Hepatocyte (in vitro differentiated cells): ENCODE results near the gene TF. TPM values are rescaled to one million over a fixed set of nuclear protein-coding genes. Genes with fewer than 3 reads are reported as not detected.

Experiments used
- DNase-seq: peaks from one replicate; pipeline ENCODE4 v3.0.0-alpha.2; 2016; ENCODE audit warnings: low spot score
- H2AFZ ChIP-seq: fragments of 200-600 bp; sonication (generic); 2 replicates; pipeline ENCODE4 v1.6.0; 2016; ENCODE audit warnings: antibody characterized with exemption, mild to moderate bottlenecking
- H3K27ac ChIP-seq: fragments of 200-600 bp; sonication (generic); 2 replicates; pipeline ENCODE4 v1.5.1; 2016; ENCODE audit warnings: mild to moderate bottlenecking
- H3K27me3 ChIP-seq: fragments of 200-600 bp; sonication (generic); 2 replicates; pipeline ENCODE4 v1.6.1; 2016
- H3K36me3 ChIP-seq: fragments of 200-600 bp; sonication (generic); replicated peaks from 2 replicates; pipeline ENCODE4 v1.5.1; 2016; ENCODE audit warnings: low read depth; ENCODE audit not compliant: insufficient read depth
- H3K4me1 ChIP-seq: fragments of 200-600 bp; sonication (generic); 2 replicates; pipeline ENCODE4 v1.5.1; 2016; ENCODE audit warnings: mild to moderate bottlenecking, moderate library complexity; ENCODE audit not compliant: insufficient read depth
- H3K4me2 ChIP-seq: fragments of 200-600 bp; sonication (generic); 2 replicates; pipeline ENCODE4 v1.6.0; 2016
- H3K4me3 ChIP-seq: fragments of 200-600 bp; sonication (generic); 2 replicates; pipeline ENCODE4 v1.5.1; 2016; ENCODE audit warnings: mild to moderate bottlenecking
- H3K79me2 ChIP-seq: fragments of 200-600 bp; sonication (generic); 2 replicates; pipeline ENCODE4 v1.6.0; 2017; ENCODE audit warnings: mild to moderate bottlenecking
- H3K9me2 ChIP-seq: fragments of 200-600 bp; sonication (generic); replicated peaks from 2 replicates; pipeline ENCODE4 v1.6.0; 2017; ENCODE audit warnings: mild to moderate bottlenecking; ENCODE audit not compliant: insufficient read depth
- H3K9me3 ChIP-seq: fragments of 200-600 bp; sonication (generic); 2 replicates; pipeline ENCODE4 v1.5.1; 2016; ENCODE audit warnings: low read depth, mild to moderate bottlenecking
- H4K20me1 ChIP-seq: fragments of 200-600 bp; sonication (generic); 2 replicates; pipeline ENCODE4 v1.6.0; 2016; ENCODE audit warnings: mild to moderate bottlenecking; ENCODE audit not compliant: insufficient read depth, poor library complexity, severe bottlenecking
- CTCF ChIP-seq: fragments of 200-600 bp; sonication (generic); IDR thresholded peaks from 2 replicates; pipeline ENCODE4 v1.5.1; 2016; ENCODE audit warnings: antibody characterized with exemption, mild to moderate bottlenecking; ENCODE audit not compliant: poor library complexity
- EZH2 ChIP-seq: fragments of 200-600 bp; sonication (generic); IDR thresholded peaks from 2 replicates; pipeline ENCODE4 v1.6.1; 2016; ENCODE audit warnings: antibody characterized with exemption, mild to moderate bottlenecking, borderline replicate concordance
- EZH2phosphoT487 ChIP-seq: fragments of 200-600 bp; sonication (generic); IDR thresholded peaks from one replicate; pipeline ENCODE4 v1.6.1; 2018; ENCODE audit warnings: antibody characterized with exemption, mild to moderate bottlenecking, low read depth, moderate library complexity; ENCODE audit not compliant: unreplicated experiment, severe bottlenecking
- WGBS: methylation state at CpG from one replicate; pipeline ENCODE4 v1.1.6; 2016; ENCODE audit warnings: low lambda C conversion rate; ENCODE audit errors: missing lambda C conversion rate; 5-methylcytosine and 5-hydroxymethylcytosine counted together
- polyA plus RNA-seq: library from polyadenylated mRNA; unstranded; fragments of >200 nt; fragmentation: Nextera tagmentation; extraction: Ambion mirVana; gene quantifications from 2 replicates; pipeline ENCODE4 v1.2.1, GENCODE V29; 2016
- total RNA-seq: library from RNA; depleted of rRNA; stranded (reverse); fragments of >200 nt; gene quantifications from 2 replicates; pipeline ENCODE4 v1.2.3, GENCODE V29; 2014

Gene TF
- total and polyA plus RNA-seq, 2 experiments from 2014 or later: 577 to 642 TPM

- Histone ChIP-seq H3K27ac (no peak overlapping the region), H3K27me3 (no peaks in the 10 kb centered on the region), H3K36me3 (no peaks in the 10 kb centered on the region), H3K9me2 (no peaks in the 10 kb centered on the region), H2AFZ (no peak overlapping the region), H3K9me3 (no peaks in the 10 kb centered on the region), H3K4me1 (no peaks in the 10 kb centered on the region), H3K4me2 (no peak overlapping the region), H3K79me2 (no peaks in the 10 kb centered on the region), H3K4me3 (no peak overlapping the region), H4K20me1 (no peaks in the 10 kb centered on the region)
- TF ChIP-seq EZH2 (no peak), CTCF (no peak), EZH2phosphoT487 (no peak)
- whole genome bisulfite sequencing: 82% methylated on average over 10 of the region's 10 CpGs
- DNase-seq: no peak
These were observed 86.6 kb downstream of the TF start for GRCh38 chr3:133832802-133833144.

- Histone ChIP-seq H2AFZ (no peak overlapping the region), H3K4me1 (no peaks in the 10 kb centered on the region), H3K9me3 (no peaks in the 10 kb centered on the region), H3K4me2 (no peak overlapping the region), H3K4me3 (no peak overlapping the region), H3K36me3 (no peaks in the 10 kb centered on the region), H3K79me2 (no peaks in the 10 kb centered on the region), H3K9me2 (no peaks in the 10 kb centered on the region), H4K20me1 (no peaks in the 10 kb centered on the region), H3K27ac (no peak overlapping the region), H3K27me3 (no peaks in the 10 kb centered on the region)
- no peak for DNase-seq
- WGBS: 90% methylated on average over 5 of the region's 5 CpGs
- TF ChIP-seq EZH2phosphoT487: no peak
- no peak for TF ChIP-seq EZH2
- no peak for TF ChIP-seq CTCF
These were observed 87.1 kb downstream of the TF start for GRCh38 chr3:133833267-133833666.

GRCh38 chr3:133833880-133834620, 87.9 kb downstream of the TF start:
- no peak overlapping the region for H3K4me3 ChIP-seq
- 92% methylated on average over 13 of the region's 13 CpGs for WGBS
- H3K36me3 ChIP-seq: no peaks in the 10 kb centered on the region
- H3K27ac ChIP-seq: no peak overlapping the region
- no peak overlapping the region for H3K4me2 ChIP-seq
- no peak for DNase-seq
- no peaks in the 10 kb centered on the region for H3K4me1 ChIP-seq
- no peaks in the 10 kb centered on the region for H3K9me2 ChIP-seq
- no peak for TF ChIP-seq CTCF
- TF ChIP-seq EZH2phosphoT487: no peak
- no peak for TF ChIP-seq EZH2
- no peaks in the 10 kb centered on the region for H3K27me3 ChIP-seq
- H2AFZ ChIP-seq: no peak overlapping the region
- H3K9me3 ChIP-seq: no peaks in the 10 kb centered on the region
- H3K79me2 ChIP-seq: no peaks in the 10 kb centered on the region
- no peaks in the 10 kb centered on the region for H4K20me1 ChIP-seq
